Nephron progenitor cell (in vitro differentiated cells): ENCODE measurements around the gene STUM.

Experiments
- DNase-seq: peaks from one replicate; pipeline ENCODE4 v3.0.0; 2021
- H3K27ac Mint-ChIP-seq: 2 replicates; pipeline ENCODE4 v1.8.0; 2021; ENCODE audit warnings: mild to moderate bottlenecking, moderate library complexity, mixed read lengths
- H3K27me3 Mint-ChIP-seq: 2 replicates; pipeline ENCODE4 v1.8.0; 2021; ENCODE audit warnings: mild to moderate bottlenecking, low read depth, mixed read lengths; ENCODE audit not compliant: poor library complexity
- H3K36me3 Mint-ChIP-seq: 2 replicates; pipeline ENCODE4 v1.8.0; 2021; ENCODE audit warnings: low read depth, mixed read lengths
- H3K4me1 Mint-ChIP-seq: 2 replicates; pipeline ENCODE4 v1.8.0; 2021; ENCODE audit warnings: mixed read lengths
- H3K4me3 Mint-ChIP-seq: 2 replicates; pipeline ENCODE4 v1.8.0; 2021; ENCODE audit warnings: mild to moderate bottlenecking, moderate library complexity, mixed read lengths
- H3K9me3 Mint-ChIP-seq: 2 replicates; pipeline ENCODE4 v1.8.0; 2021; ENCODE audit warnings: mild to moderate bottlenecking, moderate library complexity, mixed read lengths
- TF ChIP-seq, protein P1 (sequence below): fragments of 200-600 bp; sonication (generic); IDR thresholded peaks from 2 replicates; pipeline ENCODE4 v1.5.0; 2021; ENCODE audit warnings: antibody characterized with exemption

The STUM gene

GRCh38 chr1:226642421-226642820, 93.9 kb downstream of the STUM start:
- Mint-ChIP-seq H3K27ac (no peak overlapping the region), H3K4me3 (no peak overlapping the region), H3K27me3 (peaks cover 7% of the 10 kb centered on the region), H3K4me1 (peaks cover 30% of the 10 kb centered on the region), H3K36me3 (no peaks in the 10 kb centered on the region), H3K9me3 (no peaks in the 10 kb centered on the region)
- TF ChIP-seq, protein P1, sequence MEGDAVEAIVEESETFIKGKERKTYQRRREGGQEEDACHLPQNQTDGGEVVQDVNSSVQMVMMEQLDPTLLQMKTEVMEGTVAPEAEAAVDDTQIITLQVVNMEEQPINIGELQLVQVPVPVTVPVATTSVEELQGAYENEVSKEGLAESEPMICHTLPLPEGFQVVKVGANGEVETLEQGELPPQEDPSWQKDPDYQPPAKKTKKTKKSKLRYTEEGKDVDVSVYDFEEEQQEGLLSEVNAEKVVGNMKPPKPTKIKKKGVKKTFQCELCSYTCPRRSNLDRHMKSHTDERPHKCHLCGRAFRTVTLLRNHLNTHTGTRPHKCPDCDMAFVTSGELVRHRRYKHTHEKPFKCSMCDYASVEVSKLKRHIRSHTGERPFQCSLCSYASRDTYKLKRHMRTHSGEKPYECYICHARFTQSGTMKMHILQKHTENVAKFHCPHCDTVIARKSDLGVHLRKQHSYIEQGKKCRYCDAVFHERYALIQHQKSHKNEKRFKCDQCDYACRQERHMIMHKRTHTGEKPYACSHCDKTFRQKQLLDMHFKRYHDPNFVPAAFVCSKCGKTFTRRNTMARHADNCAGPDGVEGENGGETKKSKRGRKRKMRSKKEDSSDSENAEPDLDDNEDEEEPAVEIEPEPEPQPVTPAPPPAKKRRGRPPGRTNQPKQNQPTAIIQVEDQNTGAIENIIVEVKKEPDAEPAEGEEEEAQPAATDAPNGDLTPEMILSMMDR, result no peak
- DNase-seq, result no peak

- H3K27ac Mint-ChIP-seq, result no peak overlapping the region
- no peaks in the 10 kb centered on the region for H3K9me3 Mint-ChIP-seq
- TF ChIP-seq, protein P1, result no peak
- H3K4me3 Mint-ChIP-seq, result peak overlapping the region; percentile 10
- peaks cover 30% of the 10 kb centered on the region for H3K4me1 Mint-ChIP-seq
- H3K36me3 Mint-ChIP-seq, result peaks cover 3% of the 10 kb centered on the region
- peaks cover 7% of the 10 kb centered on the region for H3K27me3 Mint-ChIP-seq
- DNase-seq, result no peak
Observed at GRCh38 chr1:226643177-226643576, 94.6 kb downstream of the STUM start.

DNA sequence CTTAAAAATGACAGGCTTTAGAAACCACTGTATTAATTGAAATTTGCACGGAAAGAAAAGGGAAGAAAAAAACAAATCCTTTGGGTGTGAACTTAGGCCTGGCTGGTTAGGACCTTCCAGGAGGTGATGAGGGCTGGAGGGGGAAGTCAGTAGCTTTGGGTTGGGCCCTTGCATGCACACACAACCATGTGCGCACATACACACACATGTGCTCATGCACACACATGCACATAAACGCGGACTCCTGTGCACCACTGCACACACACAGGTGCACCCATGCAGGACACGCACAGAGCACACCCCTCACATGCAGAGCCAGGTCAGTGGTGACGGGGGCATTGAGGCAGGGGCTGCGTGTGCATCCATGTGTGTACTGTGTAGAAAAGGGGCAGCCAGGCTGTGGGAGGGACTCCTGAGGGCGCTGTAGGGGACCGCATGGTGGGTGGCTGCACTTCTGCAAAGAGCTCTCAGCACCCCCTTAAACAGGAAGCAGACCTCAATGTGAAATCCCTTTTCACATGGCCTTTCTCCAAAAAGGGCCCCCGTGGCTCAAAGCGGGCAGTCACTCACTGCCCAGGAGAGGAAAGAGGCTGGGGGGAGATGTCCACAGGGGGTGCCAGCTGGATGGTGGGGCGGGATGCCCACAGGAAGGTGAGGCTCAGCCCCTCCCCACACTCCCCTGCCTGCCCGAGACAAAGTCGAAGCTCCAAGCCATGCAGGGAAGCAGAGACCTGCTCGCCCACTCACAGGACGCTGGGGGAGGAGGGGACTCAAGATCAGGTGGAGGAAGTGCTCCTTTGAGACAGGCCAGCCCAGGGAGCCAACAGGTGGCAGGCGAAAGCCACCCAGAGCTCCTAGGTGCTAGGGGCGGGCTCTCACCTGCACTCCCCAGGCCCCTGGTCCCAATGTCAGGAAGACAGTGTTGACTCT, 95.3 kb downstream of the STUM start:
- H3K4me3 Mint-ChIP-seq, result peak overlapping the region; percentile 10
- H3K9me3 Mint-ChIP-seq, result no peaks in the 10 kb centered on the region
- H3K4me1 Mint-ChIP-seq, result peaks cover 30% of the 10 kb centered on the region
- no peak overlapping the region for H3K27ac Mint-ChIP-seq
- H3K27me3 Mint-ChIP-seq, result peaks cover 7% of the 10 kb centered on the region
- peaks cover 5% of the 10 kb centered on the region for H3K36me3 Mint-ChIP-seq
- DNase-seq, result no peak
- TF ChIP-seq, protein P1, result no peak

DNA sequence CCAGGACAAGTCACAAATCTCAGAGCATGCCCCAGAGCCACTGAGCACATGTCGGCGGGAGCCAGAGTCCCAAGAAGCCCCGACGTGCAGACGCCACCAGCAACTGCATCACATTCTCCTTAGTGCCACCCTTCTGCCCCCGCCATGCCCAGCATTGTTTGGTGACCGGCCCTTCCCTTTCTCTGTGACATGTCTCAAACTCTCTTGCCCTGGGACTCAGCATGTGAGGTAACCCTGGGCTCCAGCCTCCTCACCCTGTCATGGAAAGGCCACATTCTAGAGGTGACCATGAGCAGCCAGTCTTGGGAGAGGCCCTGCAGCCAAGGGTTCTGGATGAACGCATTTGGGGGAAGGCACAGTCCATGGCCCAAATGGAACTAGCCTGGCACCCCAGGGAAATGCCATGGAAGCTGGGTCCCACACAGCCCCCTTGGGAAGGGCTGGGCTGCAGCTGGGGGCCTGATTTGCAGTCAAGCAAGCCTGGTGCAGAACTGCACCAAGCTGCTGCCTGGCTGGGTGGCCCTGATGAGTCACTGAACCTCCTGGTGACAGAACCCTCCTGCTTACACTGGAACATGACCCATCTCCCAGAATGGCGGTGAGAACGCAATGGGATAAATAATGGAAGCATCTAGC, 96.1 kb downstream of the STUM start:
- Mint-ChIP-seq H3K4me1 (peaks cover 30% of the 10 kb centered on the region), H3K27me3 (peaks cover 7% of the 10 kb centered on the region), H3K9me3 (no peaks in the 10 kb centered on the region), H3K27ac (no peak overlapping the region), H3K36me3 (peaks cover 5% of the 10 kb centered on the region), H3K4me3 (no peak overlapping the region)
- TF ChIP-seq, protein P1, result no peak
- no peak for DNase-seq

DNA sequence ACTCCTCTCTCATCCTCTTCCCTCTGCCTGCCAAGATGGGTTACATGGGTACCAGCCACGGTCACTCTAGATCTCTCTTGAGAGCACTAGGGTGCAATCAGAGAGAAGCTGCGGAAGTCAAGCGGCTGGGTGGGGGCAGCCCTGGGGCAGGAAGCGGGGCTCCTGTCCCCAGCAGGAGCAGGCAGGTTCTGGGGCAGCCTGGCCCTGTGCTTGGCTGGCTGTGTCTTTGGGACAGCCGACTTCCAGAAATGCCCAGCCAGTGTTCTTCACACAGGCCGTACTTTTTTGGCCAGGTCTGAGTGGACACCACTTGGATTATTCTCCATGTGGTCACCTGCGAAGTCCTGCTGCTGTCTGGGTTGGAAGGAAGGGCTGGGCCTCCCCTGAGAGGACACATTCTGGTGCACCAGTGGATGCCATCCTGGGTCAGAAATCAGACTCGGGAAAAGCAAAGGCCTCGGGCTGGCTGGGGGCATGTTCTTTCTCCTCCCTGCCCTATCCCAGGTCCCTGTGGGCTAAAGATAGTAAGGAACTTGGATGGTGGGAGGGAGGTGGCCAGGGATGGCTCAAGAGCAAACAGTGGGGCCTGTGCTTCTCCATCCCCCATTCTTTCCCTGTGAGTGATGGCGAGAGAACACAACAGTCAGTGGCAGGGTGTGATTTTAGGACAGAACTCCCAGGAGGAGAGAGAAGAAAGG, 96.9 kb downstream of the STUM start:
- H3K4me3 Mint-ChIP-seq, result no peak overlapping the region
- peaks cover 34% of the 10 kb centered on the region for H3K4me1 Mint-ChIP-seq

More for the DNA sequence above, 96.9 kb downstream of the STUM start:
- DNase-seq, result no peak
- no peaks in the 10 kb centered on the region for H3K9me3 Mint-ChIP-seq
- TF ChIP-seq, protein P1, result no peak
- H3K36me3 Mint-ChIP-seq, result peaks cover 5% of the 10 kb centered on the region
- H3K27me3 Mint-ChIP-seq, result peaks cover 3% of the 10 kb centered on the region
- no peak overlapping the region for H3K27ac Mint-ChIP-seq
